Measurements from ENCODE around the gene THEM4. TPM values are rescaled to one million over a fixed set of nuclear protein-coding genes. Genes with fewer than 3 reads are reported as not detected.

Gene THEM4
- total and polyA plus RNA-seq, 2 donors (not counting 1 experiment from before 2014, with no cell fraction given): 15.0 to 16.1 TPM

GRCh38 chr1:151953409-151954094 is 44.2 kb upstream of the THEM4 start:
- H3K27ac ChIP-seq (ENCODE audit: low read length in 2 of 2): no peak overlapping the region
- ChIA-PET POLR2A (no interaction called here), CTCF (interaction anchor here (1.0 to 1.2 kb wide), 2 partner anchors 46 to 49 kb away, joined by 3 read pairs; no protein-coding TSS in a partner anchor)
- no peaks in the 10 kb centered on the region for H4K20me1 ChIP-seq (ENCODE audit: control insufficient read depth, insufficient read depth, low read length, poor library complexity, severe bottlenecking)
- TF ChIP-seq, protein P1, sequence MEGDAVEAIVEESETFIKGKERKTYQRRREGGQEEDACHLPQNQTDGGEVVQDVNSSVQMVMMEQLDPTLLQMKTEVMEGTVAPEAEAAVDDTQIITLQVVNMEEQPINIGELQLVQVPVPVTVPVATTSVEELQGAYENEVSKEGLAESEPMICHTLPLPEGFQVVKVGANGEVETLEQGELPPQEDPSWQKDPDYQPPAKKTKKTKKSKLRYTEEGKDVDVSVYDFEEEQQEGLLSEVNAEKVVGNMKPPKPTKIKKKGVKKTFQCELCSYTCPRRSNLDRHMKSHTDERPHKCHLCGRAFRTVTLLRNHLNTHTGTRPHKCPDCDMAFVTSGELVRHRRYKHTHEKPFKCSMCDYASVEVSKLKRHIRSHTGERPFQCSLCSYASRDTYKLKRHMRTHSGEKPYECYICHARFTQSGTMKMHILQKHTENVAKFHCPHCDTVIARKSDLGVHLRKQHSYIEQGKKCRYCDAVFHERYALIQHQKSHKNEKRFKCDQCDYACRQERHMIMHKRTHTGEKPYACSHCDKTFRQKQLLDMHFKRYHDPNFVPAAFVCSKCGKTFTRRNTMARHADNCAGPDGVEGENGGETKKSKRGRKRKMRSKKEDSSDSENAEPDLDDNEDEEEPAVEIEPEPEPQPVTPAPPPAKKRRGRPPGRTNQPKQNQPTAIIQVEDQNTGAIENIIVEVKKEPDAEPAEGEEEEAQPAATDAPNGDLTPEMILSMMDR (IDR thresholded peaks at IDR 0.05): no peak
- TF ChIP-seq EZH2 (IDR thresholded peaks at IDR 0.05; ENCODE audit: borderline replicate concordance, insufficient read depth, low read depth, low read length, poor library complexity, severe bottlenecking): no peak
- no peaks in the 10 kb centered on the region for H3K36me3 ChIP-seq (replicated peaks in 1 of 2; ENCODE audit: control extremely low read depth in 1 of 2, control insufficient read depth in 1 of 2, extremely low read depth in 1 of 2, insufficient read depth in 2 of 2, low read length in 1 of 2)
- Mint-ChIP-seq H3K4me1 (no peaks in the 10 kb centered on the region), H3K27me3 (no peaks in the 10 kb centered on the region), H3K4me3 (no peak overlapping the region), H3K27ac (no peak overlapping the region), H3K9me3 (ENCODE audit: insufficient read depth) (no peaks in the 10 kb centered on the region)
- ATAC-seq (ENCODE audit: low read depth): no peak
- H3K9me3 ChIP-seq (ENCODE audit: control extremely low read depth in 1 of 3, control insufficient read depth in 2 of 3, insufficient read depth in 1 of 3, low read length in 2 of 3): peaks cover 0 to 3% (median 0%) of the 10 kb centered on the region in 3 donors
- H2AFZ ChIP-seq (ENCODE audit: insufficient read depth, low read depth, low read length, poor library complexity, severe bottlenecking): no peak overlapping the region
- 100% methylated on average over 6 of the region's 7 CpGs for WGBS (ENCODE audit: insufficient coverage)
- no peak overlapping the region for H3K9ac ChIP-seq (ENCODE audit: low read length)
- no peaks in the 10 kb centered on the region for H3K79me2 ChIP-seq (ENCODE audit: control insufficient read depth, insufficient read depth, low read length)
- intact Hi-C loops (cut with micrococcal nuclease): no loop called here
- no peak for DNase-seq
- no peaks in the 10 kb centered on the region for H3K4me1 ChIP-seq (ENCODE audit: control insufficient read depth in 2 of 2, insufficient read depth in 2 of 2, low read length in 2 of 2)
- no peak overlapping the region for H3K4me2 ChIP-seq (replicated peaks; ENCODE audit: low read depth, low read length, poor library complexity, severe bottlenecking)
- H3K4me3 ChIP-seq (ENCODE audit: control extremely low read depth in 1 of 5, extremely low read depth in 1 of 5, insufficient read depth in 1 of 5, low read depth in 2 of 5, low read length in 4 of 5): no peak overlapping the region
- peaks cover 0 to 2% (median 0%) of the 10 kb centered on the region in 4 experiments for H3K27me3 ChIP-seq (replicated peaks in 1 of 4; ENCODE audit: control extremely low read depth in 1 of 4, control insufficient read depth in 3 of 4, insufficient read depth in 4 of 4, low read length in 3 of 4)

- no peaks in the 10 kb centered on the region for H4K20me1 ChIP-seq (ENCODE audit: control insufficient read depth, insufficient read depth, low read length, poor library complexity, severe bottlenecking)
- no peak overlapping the region for H3K9ac ChIP-seq (ENCODE audit: low read length)
- no CpG with 5 or more reads among the region's 1 CpG for WGBS (ENCODE audit: insufficient coverage)
- H3K4me1 Mint-ChIP-seq: no peaks in the 10 kb centered on the region
- H3K27ac Mint-ChIP-seq: no peak overlapping the region
- no peak overlapping the region for H2AFZ ChIP-seq (ENCODE audit: insufficient read depth, low read depth, low read length, poor library complexity, severe bottlenecking)
- DNase-seq (no peak), ATAC-seq (ENCODE audit: low read depth) (no peak)
- POLR2A ChIA-PET: no interaction called here
- intact Hi-C loops (cut with micrococcal nuclease): no loop called here
- H3K27me3 Mint-ChIP-seq: no peaks in the 10 kb centered on the region
- no peak overlapping the region for H3K27ac ChIP-seq (ENCODE audit: low read length in 2 of 2)
- TF ChIP-seq, protein P1 (IDR thresholded peaks at IDR 0.05): no peak
- no peak for TF ChIP-seq EZH2 (IDR thresholded peaks at IDR 0.05; ENCODE audit: borderline replicate concordance, insufficient read depth, low read depth, low read length, poor library complexity, severe bottlenecking)
- H3K36me3 ChIP-seq (replicated peaks in 1 of 2; ENCODE audit: control extremely low read depth in 1 of 2, control insufficient read depth in 1 of 2, extremely low read depth in 1 of 2, insufficient read depth in 2 of 2, low read length in 1 of 2): no peaks in the 10 kb centered on the region
- no peaks in the 10 kb centered on the region for H3K79me2 ChIP-seq (ENCODE audit: control insufficient read depth, insufficient read depth, low read length)
- no peaks in the 10 kb centered on the region for H3K4me1 ChIP-seq (ENCODE audit: control insufficient read depth in 2 of 2, insufficient read depth in 2 of 2, low read length in 2 of 2)
- peaks cover 0 to 3% (median 0%) of the 10 kb centered on the region in 3 donors for H3K9me3 ChIP-seq (ENCODE audit: control extremely low read depth in 1 of 3, control insufficient read depth in 2 of 3, insufficient read depth in 1 of 3, low read length in 2 of 3)
- peaks cover 0 to 2% (median 0%) of the 10 kb centered on the region in 4 experiments for H3K27me3 ChIP-seq (replicated peaks in 1 of 4; ENCODE audit: control extremely low read depth in 1 of 4, control insufficient read depth in 3 of 4, insufficient read depth in 4 of 4, low read length in 3 of 4)
- CTCF ChIA-PET: interaction anchor here (0.8 to 1.6 kb wide), 5 partner anchors 15 to 65 kb away, joined by 3 to 5 read pairs (median 3); no protein-coding TSS in a partner anchor
- no peak overlapping the region for H3K4me3 Mint-ChIP-seq
- no peaks in the 10 kb centered on the region for H3K9me3 Mint-ChIP-seq (ENCODE audit: insufficient read depth)
- H3K4me2 ChIP-seq (replicated peaks; ENCODE audit: low read depth, low read length, poor library complexity, severe bottlenecking): no peak overlapping the region
- H3K4me3 ChIP-seq (ENCODE audit: control extremely low read depth in 1 of 5, extremely low read depth in 1 of 5, insufficient read depth in 1 of 5, low read depth in 2 of 5, low read length in 4 of 5): no peak overlapping the region
These were observed 43.5 kb upstream of the THEM4 start for GRCh38 chr1:151952811-151953210.

Data from B cell (primary cell).